Activated T-helper 1 cell treated with anti-CD3 and anti-CD28 coated beads, Interleukin-12 subunit alpha, Interleukin-12 subunit beta, Interleukin-2, Interleukin-4 antibody, amounts not matched to agents 30 ng/mL and 10 ng/mL and 1 ng/mL, durations not matched to agents 14 hours and 24 hours and 36 hours (primary cell): ENCODE data around the gene TMEM218. TPM values are rescaled to one million over a fixed set of nuclear protein-coding genes. Genes with fewer than 3 reads are reported as not detected.

Experiments used
- DNase-seq: peaks from one replicate; pipeline ENCODE4 v3.0.0; 2021; ENCODE audit warnings: low spot score
- H3K27ac Mint-ChIP-seq: one replicate; pipeline ENCODE4 v1.8.0; 2021; ENCODE audit warnings: mild to moderate bottlenecking, mixed read lengths
- H3K27me3 Mint-ChIP-seq: one replicate; pipeline ENCODE4 v1.8.0; 2022; ENCODE audit warnings: mild to moderate bottlenecking, moderate library complexity, mixed read lengths; ENCODE audit not compliant: insufficient read depth
- H3K36me3 Mint-ChIP-seq: one replicate; pipeline ENCODE4 v1.8.0; 2021; ENCODE audit warnings: low read depth, mixed read lengths
- H3K4me1 Mint-ChIP-seq: one replicate; pipeline ENCODE4 v1.8.0; 2021; ENCODE audit warnings: low read depth, mixed read lengths
- H3K4me3 Mint-ChIP-seq: one replicate; pipeline ENCODE4 v1.8.0; 2021; ENCODE audit warnings: mild to moderate bottlenecking, moderate library complexity, mixed read lengths
- H3K9me3 Mint-ChIP-seq: one replicate; pipeline ENCODE4 v1.8.0; 2021; ENCODE audit warnings: mixed read lengths
- intact Hi-C: fragments of 100-400 bp; cut with micrococcal nuclease; formaldehyde crosslinking; loops from one replicate; pipeline ENCODE4 v1.15.1; 2024
- total RNA-seq: library from RNA; stranded (reverse); gene quantifications from 2 replicates; pipeline ENCODE4 v1.2.3, GENCODE V29; 2022

TMEM218 gene
- total RNA-seq, 1 donor from 2014 or later, result 18.0 TPM

DNA sequence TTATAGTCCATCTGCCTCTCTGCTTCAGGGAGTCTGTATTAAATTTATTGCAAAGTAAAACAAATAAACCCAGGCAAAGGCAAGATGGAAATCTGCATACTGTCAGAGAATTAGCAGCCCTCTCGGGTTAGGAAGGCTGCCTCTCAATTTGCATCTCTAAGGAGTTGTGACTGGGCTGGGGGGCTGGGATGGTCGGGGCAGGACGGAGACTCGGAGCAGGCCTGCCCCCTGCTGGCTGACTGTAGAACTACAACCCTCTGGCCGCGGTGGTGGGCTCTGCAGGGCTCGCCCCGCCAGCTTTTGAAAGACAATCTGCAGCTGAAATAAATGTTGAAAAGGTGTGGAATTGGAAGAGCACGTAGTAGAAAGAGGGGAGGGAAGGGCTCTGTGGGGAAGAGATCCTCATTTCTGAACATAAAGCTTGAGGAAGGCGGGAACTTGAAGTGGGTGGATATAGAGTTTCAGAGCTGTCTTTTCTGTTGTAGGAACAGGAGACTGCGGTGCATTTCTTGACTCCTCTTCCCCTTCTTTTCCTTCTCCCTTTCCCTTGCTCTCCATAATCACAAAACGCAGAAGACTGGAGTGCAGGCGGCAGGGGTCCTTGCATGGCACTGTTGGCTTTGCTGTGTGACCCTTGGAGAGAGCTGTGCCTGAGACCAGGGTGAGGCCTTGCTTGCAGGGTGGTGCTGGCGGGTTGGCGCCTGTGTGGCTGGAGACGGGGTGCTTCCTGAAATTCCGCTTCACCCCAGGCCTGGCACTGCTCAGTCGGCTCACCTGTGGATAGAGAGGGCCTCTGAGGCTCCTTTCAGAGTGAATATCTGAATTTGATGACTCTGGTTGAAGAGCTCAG lies 30.5 kb upstream of the TMEM218 start:
- peak; percentile 23 for DNase-seq
- Mint-ChIP-seq H3K4me1 (no peaks in the 10 kb centered on the region), H3K27me3 (peaks cover 24% of the 10 kb centered on the region), H3K36me3 (no peaks in the 10 kb centered on the region), H3K9me3 (no peaks in the 10 kb centered on the region), H3K4me3 (no peak overlapping the region), H3K27ac (no peak overlapping the region)
- intact Hi-C loops, result loop anchor here (1.0 to 10.0 kb wide), 6 partner anchors 31 to 267 kb away; partner anchors contain the start of genes SLC37A2 and TMEM218

DNA sequence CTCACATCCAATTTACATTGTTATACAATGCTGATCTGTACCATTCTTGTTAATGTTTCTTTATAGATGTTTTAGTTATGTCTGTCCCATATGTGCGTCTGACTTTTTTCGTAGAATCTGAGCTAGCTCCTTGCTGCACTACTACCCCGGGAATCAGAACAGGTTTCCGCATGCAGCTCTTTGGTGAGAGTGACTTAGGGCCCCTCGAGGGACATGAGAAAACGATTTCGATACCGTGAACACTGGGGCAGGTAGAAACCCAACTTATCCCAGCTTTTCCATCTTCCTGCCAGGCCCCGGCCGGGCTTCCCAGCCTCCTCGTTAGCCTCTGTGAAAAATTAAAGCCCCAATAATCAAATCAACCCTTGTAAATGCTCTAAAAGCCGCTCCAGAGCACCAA lies 29.8 kb upstream of the TMEM218 start:
- Mint-ChIP-seq H3K9me3 (no peaks in the 10 kb centered on the region), H3K36me3 (no peaks in the 10 kb centered on the region), H3K4me3 (no peak overlapping the region), H3K27me3 (peaks cover 21% of the 10 kb centered on the region), H3K27ac (no peak overlapping the region), H3K4me1 (no peaks in the 10 kb centered on the region)
- no peak for DNase-seq
- intact Hi-C loops, result loop anchor here (1.0 to 10.0 kb wide), 6 partner anchors 30 to 266 kb away; partner anchors contain the start of genes SLC37A2 and TMEM218

DNA sequence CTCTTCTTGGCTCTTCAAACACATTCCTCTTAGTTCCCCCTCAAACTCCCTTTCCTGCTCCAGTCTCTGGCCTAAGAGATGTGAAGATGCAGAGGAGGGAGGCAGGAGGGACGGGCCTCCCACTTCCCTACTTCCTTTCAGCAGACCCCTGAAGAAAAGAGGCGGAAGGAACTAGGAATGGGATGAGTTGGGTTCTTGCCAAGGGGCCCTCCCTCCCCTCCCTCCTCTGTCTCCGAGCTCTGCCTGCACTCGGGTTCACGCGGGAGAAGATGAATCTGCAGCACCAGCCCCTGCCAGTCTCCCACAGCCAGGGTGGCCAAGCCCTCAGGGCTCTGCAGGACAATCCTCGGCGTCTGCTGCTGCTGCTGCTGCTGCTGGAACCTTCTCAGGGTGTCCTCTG lies 28.8 kb upstream of the TMEM218 start:
- Mint-ChIP-seq H3K27me3 (peaks cover 21% of the 10 kb centered on the region), H3K27ac (no peak overlapping the region), H3K36me3 (no peaks in the 10 kb centered on the region), H3K9me3 (no peaks in the 10 kb centered on the region), H3K4me3 (no peak overlapping the region), H3K4me1 (no peaks in the 10 kb centered on the region)
- no peak for DNase-seq
- intact Hi-C loops, result loop anchor here (2.0 to 10.0 kb wide), 3 partner anchors 77 to 265 kb away; partner anchors contain the start of gene SLC37A2

DNA sequence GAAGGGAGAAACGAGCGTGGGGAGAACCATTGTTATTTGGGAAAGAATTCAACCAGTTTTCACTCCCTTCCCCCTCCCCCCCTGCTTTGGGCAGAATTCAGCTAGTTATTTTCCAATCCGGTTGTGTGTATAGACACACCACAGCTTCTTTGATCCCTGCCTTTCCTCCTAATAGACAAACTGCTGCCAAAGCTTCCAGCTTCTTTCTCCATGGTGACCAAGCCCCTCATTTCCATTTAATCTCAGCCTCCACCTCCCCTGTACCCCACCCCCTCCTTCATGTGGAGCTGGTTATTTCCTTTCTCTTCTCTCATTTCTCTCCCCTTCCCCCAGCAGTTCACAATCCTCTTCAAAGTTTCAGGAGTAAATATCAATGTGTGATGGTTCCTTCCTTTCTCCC lies 28.4 kb upstream of the TMEM218 start:
- Mint-ChIP-seq H3K4me1 (no peaks in the 10 kb centered on the region), H3K27me3 (peaks cover 24% of the 10 kb centered on the region), H3K4me3 (no peak overlapping the region), H3K27ac (no peak overlapping the region), H3K9me3 (no peaks in the 10 kb centered on the region), H3K36me3 (no peaks in the 10 kb centered on the region)
- intact Hi-C loops, result loop anchor here (2.0 to 10.0 kb wide), 3 partner anchors 77 to 265 kb away; partner anchors contain the start of gene SLC37A2
- DNase-seq, result no peak

DNA sequence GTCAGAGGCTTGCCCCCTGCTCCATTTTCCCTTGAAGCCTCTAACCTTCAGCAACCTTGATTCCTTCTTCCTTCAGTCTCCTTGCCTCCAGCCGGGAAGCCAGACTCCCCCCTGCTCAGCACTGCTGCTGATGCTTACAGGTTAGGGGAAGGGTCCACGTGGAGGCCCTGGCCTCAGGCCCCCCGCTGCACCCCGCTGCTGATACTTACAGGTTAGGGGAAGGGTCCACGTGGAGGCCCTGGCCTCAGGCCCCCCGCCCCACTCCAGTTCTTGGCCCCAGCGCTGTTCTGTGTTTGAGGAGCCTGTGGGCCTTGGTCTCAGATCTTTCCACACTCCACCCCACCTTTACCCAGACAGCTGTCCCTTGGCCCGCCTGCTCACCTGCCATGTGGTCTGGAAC lies 27.5 kb upstream of the TMEM218 start:
- Mint-ChIP-seq H3K27me3 (peaks cover 27% of the 10 kb centered on the region), H3K4me1 (no peaks in the 10 kb centered on the region), H3K9me3 (no peaks in the 10 kb centered on the region), H3K4me3 (no peak overlapping the region), H3K27ac (no peak overlapping the region), H3K36me3 (no peaks in the 10 kb centered on the region)
- intact Hi-C loops, result no loop called here
- DNase-seq, result no peak

DNA sequence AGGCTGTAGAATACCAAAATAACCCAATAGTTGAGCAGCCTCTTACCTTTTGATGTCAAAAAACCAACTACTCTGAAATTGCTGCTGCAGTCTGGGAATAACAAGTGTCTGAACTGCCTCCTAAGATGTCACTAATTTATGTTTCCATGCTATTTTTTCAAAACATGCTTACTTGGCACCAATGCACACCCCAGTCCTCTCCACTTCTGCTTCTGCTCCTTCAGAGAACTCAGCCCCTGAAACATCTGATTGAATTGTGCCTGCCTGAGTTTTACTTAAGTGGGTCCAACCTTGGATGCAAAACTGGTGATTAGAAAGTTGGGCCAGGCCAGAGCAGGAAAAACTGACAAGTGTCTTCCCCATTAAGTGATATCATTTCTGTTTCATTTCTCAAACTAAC lies 24.6 kb upstream of the TMEM218 start:
- DNase-seq, result no peak
- H3K27ac Mint-ChIP-seq, result no peak overlapping the region
- H3K36me3 Mint-ChIP-seq, result no peaks in the 10 kb centered on the region
- peaks cover 18% of the 10 kb centered on the region for H3K27me3 Mint-ChIP-seq
- intact Hi-C loops, result no loop called here
- no peaks in the 10 kb centered on the region for H3K9me3 Mint-ChIP-seq
- H3K4me1 Mint-ChIP-seq, result no peaks in the 10 kb centered on the region
- H3K4me3 Mint-ChIP-seq, result no peak overlapping the region

DNA sequence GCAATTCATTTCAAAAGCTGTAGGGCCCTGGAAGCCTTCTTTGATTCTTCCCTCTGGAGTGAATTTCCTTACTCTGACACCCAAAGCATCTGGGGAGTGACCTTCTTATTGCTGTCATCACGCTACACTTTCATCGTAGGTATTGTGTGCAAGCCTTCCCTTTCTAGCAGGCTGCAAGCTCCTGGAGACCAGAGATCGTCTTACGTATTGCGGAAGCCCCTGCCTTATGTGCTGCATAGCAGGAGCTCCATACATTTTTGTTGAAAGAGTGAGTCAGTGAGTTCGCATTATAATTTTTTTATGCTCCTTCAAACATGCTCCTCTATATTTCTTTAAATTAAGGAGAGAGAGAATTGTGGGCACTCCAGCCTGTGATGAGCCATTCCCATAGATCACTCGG lies 21.2 kb upstream of the TMEM218 start:
- intact Hi-C loops, result no loop called here
- Mint-ChIP-seq H3K27ac (no peak overlapping the region), H3K36me3 (no peaks in the 10 kb centered on the region), H3K4me1 (no peaks in the 10 kb centered on the region), H3K9me3 (no peaks in the 10 kb centered on the region), H3K4me3 (no peak overlapping the region), H3K27me3 (peaks cover 25% of the 10 kb centered on the region)
- DNase-seq, result no peak

DNA sequence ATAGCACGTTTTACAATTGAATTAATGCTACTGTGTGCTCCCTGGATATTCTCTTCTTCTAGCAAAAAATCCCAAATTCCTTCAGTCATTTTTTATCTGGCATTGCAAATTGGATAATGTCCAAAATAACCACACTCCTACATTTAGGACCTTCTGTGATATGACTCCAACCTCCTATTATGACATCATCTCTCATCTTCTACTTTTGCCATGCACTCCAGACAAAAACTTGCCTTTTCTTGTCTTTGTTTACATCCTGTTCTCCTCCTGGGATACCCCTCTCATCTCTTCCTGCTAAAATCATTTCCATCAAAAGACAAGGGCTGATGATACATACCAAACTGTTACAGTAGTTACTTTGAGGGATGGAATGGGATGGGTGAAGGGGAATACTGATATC lies 20.6 kb upstream of the TMEM218 start:
- H3K36me3 Mint-ChIP-seq, result no peaks in the 10 kb centered on the region
- H3K9me3 Mint-ChIP-seq, result no peaks in the 10 kb centered on the region
- intact Hi-C loops, result no loop called here
- H3K27ac Mint-ChIP-seq, result no peak overlapping the region
- H3K4me1 Mint-ChIP-seq, result no peaks in the 10 kb centered on the region
- peaks cover 29% of the 10 kb centered on the region for H3K27me3 Mint-ChIP-seq
- H3K4me3 Mint-ChIP-seq, result no peak overlapping the region
- no peak for DNase-seq

DNA sequence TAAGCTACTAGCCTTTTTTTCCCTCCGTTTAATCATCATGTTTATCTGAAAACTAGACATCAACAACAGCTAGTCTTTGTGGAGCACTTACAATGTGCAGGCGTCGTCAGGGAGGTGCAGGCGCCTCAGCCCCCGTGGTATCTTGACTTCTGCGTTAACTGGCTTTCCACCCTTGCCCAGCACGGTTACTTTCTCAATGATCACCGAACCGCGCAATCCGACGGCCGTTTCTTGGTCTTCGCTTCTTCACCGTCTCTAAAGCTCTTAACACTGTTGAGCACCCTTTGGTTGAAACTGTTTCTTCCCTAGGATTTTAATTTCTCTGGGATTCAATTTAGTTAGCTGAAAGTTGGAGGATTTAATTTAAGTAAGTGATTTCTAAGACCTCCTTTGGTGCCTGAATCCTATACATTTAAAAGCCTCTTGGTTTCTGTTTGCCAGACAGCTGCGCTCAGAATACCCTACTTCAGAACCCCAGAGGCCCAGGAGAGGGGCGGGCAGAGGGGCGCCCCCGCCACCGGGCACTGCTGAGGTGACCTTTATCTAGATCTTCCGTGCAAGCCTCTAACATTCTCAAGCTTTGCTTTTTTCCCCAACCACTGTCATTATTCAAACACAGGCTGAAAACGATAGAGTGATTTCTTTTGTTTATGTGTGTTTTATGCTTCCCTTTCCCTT lies 18.0 kb upstream of the TMEM218 start:
- H3K4me3 Mint-ChIP-seq, result no peak overlapping the region
- peaks cover 29% of the 10 kb centered on the region for H3K27me3 Mint-ChIP-seq
- no peaks in the 10 kb centered on the region for H3K9me3 Mint-ChIP-seq
- H3K27ac Mint-ChIP-seq, result no peak overlapping the region
- no peak for DNase-seq
- intact Hi-C loops, result no loop called here
- H3K36me3 Mint-ChIP-seq, result no peaks in the 10 kb centered on the region
- H3K4me1 Mint-ChIP-seq, result no peaks in the 10 kb centered on the region

DNA sequence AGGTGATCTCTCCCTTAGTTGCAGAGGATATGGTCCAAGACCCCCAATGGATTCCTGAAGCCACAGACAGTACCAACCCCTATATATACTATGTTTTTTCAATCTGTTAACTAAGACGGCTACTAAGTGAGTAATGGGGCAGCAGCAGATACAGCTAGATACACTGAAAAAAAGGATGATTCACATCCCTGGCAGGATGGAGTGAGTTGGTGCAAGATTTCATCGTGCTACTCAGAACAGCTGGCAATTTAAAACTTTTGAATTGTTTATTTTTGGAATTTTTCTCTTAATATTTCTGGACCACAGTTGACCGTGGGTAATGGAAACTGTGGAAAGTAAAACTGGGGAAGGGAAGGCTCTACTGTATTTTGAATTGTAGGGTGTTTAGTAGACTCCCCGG lies 17.0 kb upstream of the TMEM218 start:
- intact Hi-C loops, result no loop called here
- H3K4me1 Mint-ChIP-seq, result no peaks in the 10 kb centered on the region
- no peaks in the 10 kb centered on the region for H3K36me3 Mint-ChIP-seq
- no peak for DNase-seq
- H3K27me3 Mint-ChIP-seq, result peaks cover 31% of the 10 kb centered on the region
- H3K27ac Mint-ChIP-seq, result no peak overlapping the region
- H3K4me3 Mint-ChIP-seq, result no peak overlapping the region
- no peaks in the 10 kb centered on the region for H3K9me3 Mint-ChIP-seq

DNA sequence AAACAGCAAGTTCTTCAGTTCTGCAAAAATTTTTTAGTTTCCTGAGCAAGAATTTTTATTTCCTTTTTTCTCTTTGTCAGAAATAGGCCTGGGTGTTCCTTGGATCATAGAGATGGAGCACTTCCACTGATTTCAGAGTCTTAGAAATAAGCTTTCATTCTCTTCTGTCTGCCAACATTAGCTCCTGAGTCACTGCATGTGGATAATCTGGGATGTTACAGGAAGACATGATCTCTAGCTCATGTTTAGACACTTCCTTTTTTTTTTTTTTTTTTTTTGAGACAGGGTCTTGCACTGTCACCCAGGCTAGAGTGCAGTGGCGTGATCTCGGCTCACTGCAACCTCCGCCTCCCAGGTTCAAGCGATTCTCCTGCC lies 13.2 kb upstream of the TMEM218 start:
- Mint-ChIP-seq H3K9me3 (no peaks in the 10 kb centered on the region), H3K4me1 (no peaks in the 10 kb centered on the region), H3K27me3 (peaks cover 32% of the 10 kb centered on the region), H3K27ac (no peak overlapping the region), H3K4me3 (no peak overlapping the region), H3K36me3 (no peaks in the 10 kb centered on the region)
- intact Hi-C loops, result loop anchor here (1.0 to 2.0 kb wide), 3 partner anchors 13 to 162 kb away; partner anchors contain the start of gene TMEM218
- DNase-seq, result no peak

DNA sequence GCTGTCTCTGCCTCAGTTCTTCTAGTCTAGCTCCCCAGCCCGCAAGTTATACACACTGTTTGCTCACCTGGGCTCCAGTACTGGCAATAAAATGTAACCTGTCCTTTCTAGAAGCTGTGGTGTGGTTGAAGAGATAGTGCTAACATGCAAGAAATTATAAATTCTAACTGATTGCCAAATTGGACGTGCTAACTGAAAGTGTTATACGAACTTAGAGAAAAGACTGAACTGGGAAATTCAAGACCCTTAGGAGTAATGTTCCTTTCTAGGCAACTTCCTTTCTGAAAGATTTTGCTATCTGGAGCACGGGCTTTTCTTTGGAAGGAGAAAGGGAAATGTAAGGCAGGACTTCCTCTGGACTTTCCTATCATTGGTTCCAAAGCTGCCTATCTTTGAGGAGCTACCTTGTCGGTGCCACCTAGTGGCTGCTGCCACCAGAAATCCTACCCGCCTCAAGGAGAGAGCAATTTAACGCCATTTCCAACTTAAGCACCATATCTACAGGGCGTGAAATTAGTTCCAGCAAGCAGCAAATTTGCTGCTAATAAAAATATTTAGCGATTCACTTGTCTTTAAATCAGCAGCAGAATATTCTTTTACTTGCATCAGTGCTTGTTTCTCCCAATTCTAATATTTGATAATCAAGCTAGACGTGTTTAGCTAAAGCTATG lies 12.7 kb upstream of the TMEM218 start:
- intact Hi-C loops, result loop anchor here (1.0 to 2.0 kb wide), 3 partner anchors 13 to 162 kb away; partner anchors contain the start of gene TMEM218
- DNase-seq, result no peak
- no peak overlapping the region for H3K4me3 Mint-ChIP-seq

More for the DNA sequence above, 12.7 kb upstream of the TMEM218 start:
- no peaks in the 10 kb centered on the region for H3K4me1 Mint-ChIP-seq
- no peaks in the 10 kb centered on the region for H3K9me3 Mint-ChIP-seq
- H3K27me3 Mint-ChIP-seq, result peaks cover 33% of the 10 kb centered on the region
- H3K36me3 Mint-ChIP-seq, result no peaks in the 10 kb centered on the region
- H3K27ac Mint-ChIP-seq, result no peak overlapping the region
